Thoracic aorta (tissue), 2 donors: ENCODE measurements around the gene LOXL3. TPM values are rescaled to one million over a fixed set of nuclear protein-coding genes. Genes with fewer than 3 reads are reported as not detected.

Source experiments
- ATAC-seq: fragments of 150-250 bp; one replicate; pipeline ENCODE4 v1.8.0; 2017; ENCODE audit warnings: low read depth; ENCODE audit not compliant: insufficient number of reproducible peaks, low FRiP score
- DNase-seq: peaks from one replicate; pipeline ENCODE4 v3.0.0-alpha.2; 2020; ENCODE audit warnings: low spot score
- H3K27ac ChIP-seq, 2 donors: fragments of 200-600 bp; sonication (generic); 1 replicate in 1 of 2; 2 replicates in 1 of 2; pipeline ENCODE4 v1.5.1; 2016; ENCODE audit warnings: mild to moderate bottlenecking in 2 of 2, moderate library complexity in 2 of 2
- H3K27me3 ChIP-seq: fragments of 200-600 bp; sonication (generic); replicated peaks from 2 replicates; pipeline ENCODE4 v1.6.0; 2016; ENCODE audit warnings: mild to moderate bottlenecking; ENCODE audit not compliant: insufficient read depth
- H3K36me3 ChIP-seq: fragments of 200-600 bp; sonication (generic); one replicate; pipeline ENCODE4 v1.5.1; 2016
- H3K4me1 ChIP-seq, 2 donors: fragments of 200-600 bp; sonication (generic); 1 replicate in 1 of 2; 2 replicates in 1 of 2; pipeline versions ENCODE4 v1.5.1 to v1.6.0; 2016; ENCODE audit warnings: low read depth in 2 of 2, mild to moderate bottlenecking in 1 of 2; ENCODE audit not compliant: control insufficient read depth in 1 of 2
- H3K4me3 ChIP-seq: fragments of 200-600 bp; sonication (generic); 2 replicates; pipeline ENCODE4 v1.5.1; 2016; ENCODE audit warnings: mild to moderate bottlenecking
- H3K9me3 ChIP-seq: fragments of 200-600 bp; sonication (generic); 2 replicates; pipeline ENCODE4 v1.5.1; 2016
- total RNA-seq, 2 donors: library from RNA; depleted of rRNA; stranded (reverse); fragments of >200 nt; gene quantifications; one replicate each; pipeline versions ENCODE4 v1.1.0 to v1.2.3, GENCODE V29; 2016
- TF ChIP-seq, protein P1 (sequence below): fragments of 200-600 bp; sonication (generic); IDR thresholded peaks from one replicate; pipeline ENCODE4 v1.5.1; 2019; ENCODE audit warnings: antibody characterized with exemption

The LOXL3 gene
- total RNA-seq, 2 donors from 2014 or later, result 16.6 to 24.9 TPM

DNA sequence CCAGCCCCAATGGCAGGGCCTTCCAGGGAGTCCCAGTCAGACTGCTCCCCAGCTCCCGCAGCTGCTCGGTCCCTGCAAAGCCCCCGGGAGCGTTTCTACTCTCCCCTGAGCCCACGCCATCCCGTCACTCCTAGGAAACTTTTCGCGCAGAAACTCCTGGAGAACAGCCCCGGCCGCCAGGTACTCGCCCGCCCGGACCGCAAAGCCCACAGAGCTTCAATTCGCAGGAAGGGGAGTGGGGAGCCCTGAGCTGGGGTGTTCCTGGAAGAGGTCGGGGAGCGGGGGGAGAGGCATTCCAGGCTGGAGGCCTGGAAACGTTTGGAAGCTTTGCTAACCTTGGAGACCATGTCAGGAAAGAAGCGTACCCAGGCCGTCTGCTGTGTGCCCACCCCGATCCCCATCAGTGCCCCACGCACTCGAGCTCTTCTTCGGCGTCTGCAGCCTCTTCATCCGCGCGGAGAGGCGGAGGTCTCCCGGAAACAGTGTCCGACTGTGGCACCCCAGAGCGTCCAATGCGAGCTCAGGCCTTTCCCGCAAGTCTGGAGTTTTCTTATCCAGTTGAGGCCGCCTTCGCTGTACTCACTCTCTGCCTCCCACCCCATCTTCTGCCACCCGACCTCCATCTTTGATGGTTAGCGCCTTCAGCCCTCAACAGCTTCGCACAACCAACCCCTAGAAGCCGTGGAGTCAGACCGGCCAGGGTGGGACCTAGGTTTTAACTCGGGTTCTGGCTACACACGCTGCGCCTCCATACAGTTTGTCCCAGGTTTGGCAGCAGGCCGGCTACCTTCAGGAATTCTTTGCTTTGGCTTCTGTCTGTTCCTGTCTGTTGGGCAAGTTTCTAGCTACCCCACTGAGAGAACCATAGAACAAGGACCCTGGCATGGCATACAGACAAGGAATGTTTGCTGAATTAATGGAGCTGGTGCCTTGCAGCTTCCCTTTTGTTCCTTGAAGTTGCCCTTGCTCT, 50.0 kb downstream of the LOXL3 start:
- Histone ChIP-seq H3K4me1 (peaks cover 17 to 47% of the 10 kb centered on the region in 2 donors), H3K9me3 (no peaks in the 10 kb centered on the region), H3K36me3 (peaks cover 16% of the 10 kb centered on the region), H3K4me3 (peak overlapping the region; percentile 80), H3K27ac (peak overlapping the region in 1 of 2 donors; percentile 32), H3K27me3 (peaks cover 4% of the 10 kb centered on the region)
- DNase-seq (no peak), ATAC-seq (no peak)
- TF ChIP-seq, protein P1, sequence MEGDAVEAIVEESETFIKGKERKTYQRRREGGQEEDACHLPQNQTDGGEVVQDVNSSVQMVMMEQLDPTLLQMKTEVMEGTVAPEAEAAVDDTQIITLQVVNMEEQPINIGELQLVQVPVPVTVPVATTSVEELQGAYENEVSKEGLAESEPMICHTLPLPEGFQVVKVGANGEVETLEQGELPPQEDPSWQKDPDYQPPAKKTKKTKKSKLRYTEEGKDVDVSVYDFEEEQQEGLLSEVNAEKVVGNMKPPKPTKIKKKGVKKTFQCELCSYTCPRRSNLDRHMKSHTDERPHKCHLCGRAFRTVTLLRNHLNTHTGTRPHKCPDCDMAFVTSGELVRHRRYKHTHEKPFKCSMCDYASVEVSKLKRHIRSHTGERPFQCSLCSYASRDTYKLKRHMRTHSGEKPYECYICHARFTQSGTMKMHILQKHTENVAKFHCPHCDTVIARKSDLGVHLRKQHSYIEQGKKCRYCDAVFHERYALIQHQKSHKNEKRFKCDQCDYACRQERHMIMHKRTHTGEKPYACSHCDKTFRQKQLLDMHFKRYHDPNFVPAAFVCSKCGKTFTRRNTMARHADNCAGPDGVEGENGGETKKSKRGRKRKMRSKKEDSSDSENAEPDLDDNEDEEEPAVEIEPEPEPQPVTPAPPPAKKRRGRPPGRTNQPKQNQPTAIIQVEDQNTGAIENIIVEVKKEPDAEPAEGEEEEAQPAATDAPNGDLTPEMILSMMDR, result no peak

DNA sequence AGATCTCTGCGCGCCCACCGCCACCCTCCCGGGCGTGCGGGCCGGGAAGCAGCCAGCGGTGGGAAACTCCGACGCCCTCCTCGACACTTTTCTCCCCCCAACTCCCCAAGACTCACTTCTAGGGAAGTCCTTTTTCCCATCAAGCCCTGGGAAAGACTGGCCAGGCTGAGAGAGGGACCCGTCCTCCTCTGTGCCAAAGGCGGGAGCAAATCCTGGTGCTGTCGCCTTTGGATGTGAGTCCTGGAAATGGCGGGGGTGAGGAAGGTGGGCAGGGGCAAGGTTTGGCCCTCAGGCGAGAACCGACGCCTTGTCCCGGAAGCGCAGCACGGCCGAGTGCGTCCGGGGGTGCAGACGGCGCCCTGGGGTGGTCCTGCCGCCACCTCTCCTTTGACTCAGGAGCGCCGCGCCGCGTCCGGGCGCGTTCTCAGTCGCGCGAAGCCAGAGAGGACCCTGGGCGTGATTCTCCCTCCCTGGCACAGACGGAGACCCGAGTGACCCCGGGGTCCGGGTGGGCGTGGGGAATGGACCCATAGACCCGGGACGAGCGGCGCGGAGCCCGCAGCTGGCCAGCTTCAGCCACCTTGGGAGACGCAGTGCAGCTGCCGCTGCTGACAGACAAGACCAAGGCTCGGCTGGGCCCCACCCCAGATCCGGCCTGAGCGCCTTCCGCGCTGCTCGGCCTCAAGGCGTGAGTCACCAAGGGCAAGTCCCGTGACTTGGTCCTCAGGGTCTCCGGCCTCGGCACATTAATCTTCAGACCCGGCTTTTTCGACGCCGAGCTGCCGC, 50.8 kb downstream of the LOXL3 start:
- TF ChIP-seq, protein P1, result no peak
- no peak for ATAC-seq
- Histone ChIP-seq H3K4me1 (peaks cover 21 to 52% of the 10 kb centered on the region in 2 donors), H3K36me3 (peaks cover 16% of the 10 kb centered on the region), H3K27ac (peak overlapping the region in 1 of 2 donors; percentile 32), H3K9me3 (no peaks in the 10 kb centered on the region), H3K4me3 (peak overlapping the region; percentile 80), H3K27me3 (peaks cover 6% of the 10 kb centered on the region)
- DNase-seq, result no peak

DNA sequence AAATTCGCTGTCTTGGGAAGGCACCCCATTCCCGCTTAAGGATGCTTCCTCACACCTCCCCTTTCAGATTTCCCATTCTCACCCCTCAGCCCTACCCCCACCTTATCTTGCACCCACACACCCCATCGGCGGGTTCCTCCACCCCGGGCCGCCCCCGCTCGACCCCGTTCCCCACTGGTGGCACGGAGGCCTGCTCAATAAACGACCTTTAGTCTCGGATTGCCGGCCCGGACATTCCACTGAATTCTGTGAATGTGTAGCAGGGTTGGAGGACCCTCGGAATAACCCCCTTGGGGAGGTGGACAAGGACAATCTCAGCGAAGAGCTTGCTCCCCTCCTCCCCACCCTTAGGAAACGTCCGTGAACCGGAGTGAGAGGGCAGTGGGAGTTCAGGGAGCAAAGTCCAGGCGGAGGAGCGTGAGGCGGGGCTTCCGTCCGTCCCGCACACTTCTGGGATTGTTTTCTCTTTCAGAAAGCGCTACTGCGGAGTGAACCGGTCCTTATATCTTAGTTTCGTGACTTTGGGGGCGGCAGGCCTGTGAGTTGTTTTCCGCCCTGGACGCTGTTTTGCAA, 51.5 kb downstream of the LOXL3 start:
- peaks cover 6% of the 10 kb centered on the region for H3K27me3 ChIP-seq
- TF ChIP-seq, protein P1, result no peak
- H3K4me3 ChIP-seq, result peak overlapping the region; percentile 80
- no peaks in the 10 kb centered on the region for H3K9me3 ChIP-seq
- no peak for DNase-seq
- H3K27ac ChIP-seq, result no peak overlapping the region
- H3K4me1 ChIP-seq, result peaks cover 25 to 57% of the 10 kb centered on the region in 2 donors
- ATAC-seq, result no peak
- peaks cover 16% of the 10 kb centered on the region for H3K36me3 ChIP-seq

DNA sequence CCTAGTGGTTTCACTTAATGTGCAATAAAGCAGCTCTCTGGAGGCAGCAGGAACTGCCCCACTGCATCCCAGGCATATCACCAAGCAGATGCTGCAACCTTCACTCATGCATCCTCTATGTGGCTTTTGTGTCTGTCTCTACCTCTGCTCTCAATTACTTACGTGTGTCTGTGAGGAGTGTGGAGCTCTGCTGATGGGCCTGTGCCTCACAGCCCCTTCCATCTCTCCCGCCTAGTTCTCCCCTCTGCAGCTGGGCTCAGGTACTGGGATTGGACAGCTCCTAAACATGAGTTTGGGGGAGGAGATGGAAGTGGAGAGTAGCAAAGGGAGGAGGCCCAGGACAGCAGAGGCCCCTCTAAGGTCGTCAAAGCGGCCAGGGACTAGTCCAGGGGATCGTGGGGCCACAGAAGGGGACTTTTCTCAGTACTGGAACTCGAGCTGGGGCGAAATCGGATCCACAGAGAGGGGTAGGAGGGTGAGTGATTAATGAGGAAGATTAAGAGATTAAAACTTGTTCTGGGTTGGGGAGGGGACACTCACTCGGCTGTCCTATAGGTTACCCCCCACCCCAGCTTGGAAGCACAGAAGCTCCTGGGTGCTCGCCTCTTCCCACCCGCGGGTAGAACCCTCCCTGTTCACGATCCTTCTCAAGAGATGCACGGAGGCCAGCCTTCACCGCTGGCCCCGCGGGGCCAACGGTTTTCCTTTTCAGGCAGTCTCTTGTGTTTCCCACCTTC, 52.2 kb downstream of the LOXL3 start:
- peaks cover 16% of the 10 kb centered on the region for H3K36me3 ChIP-seq
- no peak for DNase-seq
- ATAC-seq, result no peak
- no peak overlapping the region for H3K4me3 ChIP-seq
- H3K27me3 ChIP-seq, result peaks cover 6% of the 10 kb centered on the region
- H3K27ac ChIP-seq, result no peak overlapping the region
- H3K4me1 ChIP-seq, result peaks cover 21 to 53% of the 10 kb centered on the region in 2 donors
- TF ChIP-seq, protein P1, result no peak
- H3K9me3 ChIP-seq, result no peaks in the 10 kb centered on the region
